Loucy (cell line): Measurements from ENCODE around the gene SLC9A9.

Experiments
- H2AFZ ChIP-seq: fragments of 200-600 bp; sonication (generic); 2 replicates; pipeline ENCODE4 v1.6.0; 2016; ENCODE audit warnings: antibody characterized with exemption, mild to moderate bottlenecking, low read length, moderate library complexity
- H3F3A ChIP-seq: fragments of 200-600 bp; 2 replicates; pipeline ENCODE4 v1.6.0; 2016; ENCODE audit warnings: antibody characterized with exemption, low read depth, mild to moderate bottlenecking
- H3K27me3 ChIP-seq: fragments of 200-600 bp; sonication (generic); 2 replicates; pipeline ENCODE4 v1.6.1; 2014; ENCODE audit warnings: low read length, mild to moderate bottlenecking; ENCODE audit not compliant: insufficient read depth, poor library complexity, severe bottlenecking
- H3K36me3 ChIP-seq: fragments of 200-600 bp; sonication (generic); 2 replicates; pipeline ENCODE4 v1.6.1; 2016; ENCODE audit warnings: low read length; ENCODE audit not compliant: insufficient read depth
- H3K4me1 ChIP-seq: fragments of 200-600 bp; sonication (generic); 2 replicates; pipeline ENCODE4 v1.5.1; 2014; ENCODE audit warnings: low read length, mild to moderate bottlenecking; ENCODE audit not compliant: insufficient read depth, poor library complexity, severe bottlenecking
- H3K4me2 ChIP-seq: fragments of 200-600 bp; sonication (generic); 2 replicates; pipeline ENCODE4 v1.6.0; 2014; ENCODE audit warnings: antibody characterized with exemption, low read length, low read depth, mild to moderate bottlenecking; ENCODE audit not compliant: poor library complexity, severe bottlenecking
- H3K4me3 ChIP-seq: fragments of 200-600 bp; sonication (generic); 2 replicates; pipeline ENCODE4 v1.5.1; 2014; ENCODE audit warnings: low read length, mild to moderate bottlenecking, mixed read lengths; ENCODE audit not compliant: poor library complexity, severe bottlenecking
- H3K79me2 ChIP-seq: fragments of 200-600 bp; sonication (generic); 2 replicates; pipeline ENCODE4 v1.6.1; 2014; ENCODE audit warnings: low read length; ENCODE audit not compliant: insufficient read depth
- H3K9ac ChIP-seq: fragments of 200-600 bp; sonication (generic); 2 replicates; pipeline ENCODE4 v1.6.0; 2014; ENCODE audit warnings: mild to moderate bottlenecking, low read depth, low read length, moderate library complexity; ENCODE audit not compliant: poor library complexity, severe bottlenecking
- H3K9me2 ChIP-seq: fragments of 200-600 bp; sonication (generic); replicated peaks from 2 replicates; pipeline ENCODE4 v1.6.1; 2016; ENCODE audit warnings: low read depth, low read length, mixed read lengths
- H3K9me3 ChIP-seq: fragments of 200-600 bp; sonication (generic); 2 replicates; pipeline ENCODE4 v1.6.1; 2014; ENCODE audit warnings: mild to moderate bottlenecking, antibody characterized with exemption, low read length, low read depth; ENCODE audit not compliant: insufficient read depth
- H4K20me1 ChIP-seq: fragments of 200-600 bp; sonication (generic); 2 replicates; pipeline ENCODE4 v1.6.0; 2014; ENCODE audit warnings: antibody characterized with exemption, low read length, mild to moderate bottlenecking; ENCODE audit not compliant: insufficient read depth, poor library complexity, severe bottlenecking
- CTCF ChIP-seq: fragments of 200-600 bp; sonication (generic); conservative IDR thresholded peaks from 2 replicates; pipeline ENCODE4 v1.5.1; 2014; ENCODE audit warnings: mild to moderate bottlenecking, antibody characterized with exemption, low read length
- EZH2phosphoT487 ChIP-seq: fragments of 200-600 bp; IDR thresholded peaks from 2 replicates; pipeline ENCODE4 v1.6.1; 2018; ENCODE audit warnings: antibody characterized with exemption, mild to moderate bottlenecking, moderate library complexity, borderline replicate concordance

Gene SLC9A9

GRCh38 chr3:143885780-143886427 lies 37.6 kb upstream of the SLC9A9 start:
- Histone ChIP-seq H3K9ac (no peak overlapping the region), H3K36me3 (no peaks in the 10 kb centered on the region), H3K9me2 (no peaks in the 10 kb centered on the region), H3K79me2 (no peaks in the 10 kb centered on the region), H4K20me1 (no peaks in the 10 kb centered on the region), H3K4me2 (no peak overlapping the region), H3F3A (no peaks in the 10 kb centered on the region), H2AFZ (no peak overlapping the region), H3K4me1 (no peaks in the 10 kb centered on the region), H3K27me3 (no peaks in the 10 kb centered on the region), H3K9me3 (no peaks in the 10 kb centered on the region), H3K4me3 (no peak overlapping the region)
- TF ChIP-seq EZH2phosphoT487, result no peak
- peak; percentile 89 for TF ChIP-seq CTCF

GRCh38 chr3:143884861-143885260 lies 36.6 kb upstream of the SLC9A9 start:
- no peaks in the 10 kb centered on the region for H4K20me1 ChIP-seq
- TF ChIP-seq EZH2phosphoT487 (no peak), CTCF (no peak)
- H3K9me2 ChIP-seq, result no peaks in the 10 kb centered on the region
- H3K9me3 ChIP-seq, result no peaks in the 10 kb centered on the region
- H2AFZ ChIP-seq, result no peak overlapping the region
- H3F3A ChIP-seq, result no peaks in the 10 kb centered on the region
- H3K4me1 ChIP-seq, result no peaks in the 10 kb centered on the region
- no peaks in the 10 kb centered on the region for H3K79me2 ChIP-seq
- no peaks in the 10 kb centered on the region for H3K36me3 ChIP-seq
- H3K9ac ChIP-seq, result no peak overlapping the region
- no peak overlapping the region for H3K4me2 ChIP-seq
- H3K27me3 ChIP-seq, result no peaks in the 10 kb centered on the region
- H3K4me3 ChIP-seq, result no peak overlapping the region

DNA sequence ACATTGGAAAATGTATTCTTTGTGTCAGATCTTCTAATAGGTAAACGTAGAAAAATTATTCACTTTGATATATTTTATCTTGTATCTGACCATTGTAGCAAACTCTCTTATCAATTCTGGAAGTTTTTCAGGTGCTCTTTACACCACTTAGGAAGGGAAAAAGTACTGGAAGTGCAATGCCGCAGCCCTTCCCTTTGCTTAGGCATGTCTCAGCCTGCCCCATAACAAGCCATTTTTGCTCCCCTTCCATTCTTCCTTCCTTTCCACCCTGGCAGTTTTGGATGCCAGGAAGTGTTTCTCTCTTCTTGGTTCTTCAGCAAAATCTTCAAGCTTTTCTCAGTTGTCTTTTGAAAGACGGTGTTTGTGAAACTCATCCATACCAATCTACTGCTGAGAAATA lies 34.9 kb upstream of the SLC9A9 start:
- Histone ChIP-seq H3K9me3 (no peaks in the 10 kb centered on the region), H3K4me1 (no peaks in the 10 kb centered on the region), H3K9me2 (no peaks in the 10 kb centered on the region), H3K36me3 (no peaks in the 10 kb centered on the region), H4K20me1 (no peaks in the 10 kb centered on the region), H3F3A (no peaks in the 10 kb centered on the region), H3K4me3 (no peak overlapping the region), H3K79me2 (no peaks in the 10 kb centered on the region), H2AFZ (no peak overlapping the region), H3K4me2 (no peak overlapping the region), H3K9ac (no peak overlapping the region), H3K27me3 (no peaks in the 10 kb centered on the region)
- TF ChIP-seq CTCF (no peak), EZH2phosphoT487 (no peak)
